Tibial artery (tissue), 4 donors: ENCODE results near the gene RAB9A.

Experiments
- DNase-seq, 2 donors: peaks; one replicate each; pipeline ENCODE4 v3.0.0-alpha.2; 2019
- H3K27ac ChIP-seq, 2 donors: fragments of 200-600 bp; sonication (generic) in 1 of 2; 1 replicate in 1 of 2; 2 replicates in 1 of 2; pipeline ENCODE4 v1.5.1; 2018 to 2019; ENCODE audit warnings: mild to moderate bottlenecking in 1 of 2
- H3K27me3 ChIP-seq, 2 donors: fragments of 200-600 bp; sonication (generic) in 1 of 2; one replicate each; pipeline versions ENCODE4 v1.5.1 to v1.6.0; 2016 to 2019
- H3K36me3 ChIP-seq, 3 donors: fragments of 200-600 bp; sonication (generic) in 2 of 3; one replicate each; pipeline ENCODE4 v1.5.1; 2016 to 2019; ENCODE audit warnings: mild to moderate bottlenecking in 2 of 3
- H3K4me1 ChIP-seq, 4 donors: fragments of 200-600 bp; sonication (generic) in 2 of 4; 1 replicate in 3 of 4; 2 replicates in 1 of 4; pipeline ENCODE4 v1.5.1; 2016 to 2019
- H3K4me3 ChIP-seq, 2 donors: fragments of 200-600 bp; sonication (generic) in 1 of 2; 1 replicate in 1 of 2; 2 replicates in 1 of 2; pipeline ENCODE4 v1.5.1; 2018 to 2019; ENCODE audit warnings: mild to moderate bottlenecking in 2 of 2
- H3K9me3 ChIP-seq, 3 donors: fragments of 200-600 bp; sonication (generic) in 1 of 3; one replicate each; pipeline ENCODE4 v1.5.1; 2016 to 2019
- CTCF ChIP-seq, 2 experiments: fragments of 200-600 bp in 1 of 2; fragments of 450-650 bp in 1 of 2; IDR thresholded peaks; one replicate each; pipeline ENCODE4 v1.5.1; 2017 to 2019; ENCODE audit warnings: antibody characterized with exemption in 2 of 2, mild to moderate bottlenecking in 1 of 2, moderate library complexity in 1 of 2
- intact Hi-C: fragments of 100-400 bp; cut with DNase I; formaldehyde crosslinking; loops from one replicate; pipeline ENCODE4 v1.15.0; 2023; ENCODE audit warnings: low total_unique reads

RAB9A gene

GRCh38 chrX:13691841-13692371, 3.0 kb downstream of the RAB9A start:
- H3K4me3 ChIP-seq: no peak overlapping the region
- DNase-seq: no peak
- intact Hi-C loops: no loop called here

GRCh38 chrX:13692771-13693231, 3.9 kb downstream of the RAB9A start:
- no peak for TF ChIP-seq CTCF (IDR thresholded peaks at IDR 0.05)
- Histone ChIP-seq H3K9me3 (no peaks in the 10 kb centered on the region), H3K27me3 (no peaks in the 10 kb centered on the region), H3K4me1 (peaks cover 0 to 48% (median 15%) of the 10 kb centered on the region in 4 donors), H3K36me3 (no peaks in the 10 kb centered on the region), H3K4me3 (no peak overlapping the region), H3K27ac (no peak overlapping the region)
- no peak for DNase-seq
- intact Hi-C loops: no loop called here

More at GRCh38 chrX:13691841-13692371, 3.0 kb downstream of the RAB9A start:
- Histone ChIP-seq H3K27me3 (no peaks in the 10 kb centered on the region), H3K9me3 (no peaks in the 10 kb centered on the region), H3K27ac (no peak overlapping the region), H3K36me3 (no peaks in the 10 kb centered on the region), H3K4me1 (peaks cover 0 to 48% (median 15%) of the 10 kb centered on the region in 4 donors)
- TF ChIP-seq CTCF (IDR thresholded peaks at IDR 0.05): no peak

- no peak for DNase-seq
- Histone ChIP-seq H3K27ac (no peak overlapping the region), H3K4me1 (peaks cover 0 to 50% (median 15%) of the 10 kb centered on the region in 4 donors), H3K36me3 (no peaks in the 10 kb centered on the region), H3K9me3 (no peaks in the 10 kb centered on the region), H3K27me3 (no peaks in the 10 kb centered on the region), H3K4me3 (no peak overlapping the region)
- TF ChIP-seq CTCF (IDR thresholded peaks at IDR 0.05): no peak
- intact Hi-C loops: no loop called here
Observed at GRCh38 chrX:13693341-13693961, 4.5 kb downstream of the RAB9A start.

GRCh38 chrX:13694359-13694758, 5.4 kb downstream of the RAB9A start:
- TF ChIP-seq CTCF (IDR thresholded peaks at IDR 0.05): no peak
- intact Hi-C loops: no loop called here
- no peaks in the 10 kb centered on the region for H3K36me3 ChIP-seq
- no peaks in the 10 kb centered on the region for H3K9me3 ChIP-seq
- DNase-seq: no peak
- H3K4me3 ChIP-seq: no peak overlapping the region
- H3K4me1 ChIP-seq: peaks cover 0 to 60% (median 16%) of the 10 kb centered on the region in 4 donors
- no peak overlapping the region for H3K27ac ChIP-seq
- no peaks in the 10 kb centered on the region for H3K27me3 ChIP-seq

- Histone ChIP-seq H3K36me3 (no peaks in the 10 kb centered on the region), H3K9me3 (no peaks in the 10 kb centered on the region), H3K27ac (no peak overlapping the region), H3K4me3 (no peak overlapping the region), H3K27me3 (no peaks in the 10 kb centered on the region), H3K4me1 (peaks cover 0 to 65% (median 16%) of the 10 kb centered on the region in 4 donors)
- TF ChIP-seq CTCF (IDR thresholded peaks at IDR 0.05): no peak
- no peak for DNase-seq
- intact Hi-C loops: no loop called here
Observed at GRCh38 chrX:13694983-13695382, 6.1 kb downstream of the RAB9A start.
